PFSK-1 (cell line): Measurements from ENCODE around the gene SOX5.

Source experiments
- FOXP2 ChIP-seq: optimal IDR thresholded peaks from 2 replicates; pipeline ENCODE3; 2011; ENCODE audit warnings: borderline replicate concordance, control low read depth, inconsistent platforms; ENCODE audit not compliant: insufficient read depth; ENCODE audit errors: extremely low read length, extremely low read depth
- POLR2AphosphoS5 ChIP-seq: IDR thresholded peaks from 2 replicates; pipeline ENCODE4 v1.6.1; 2012; ENCODE audit warnings: low read depth, mild to moderate bottlenecking, control low read depth, low read length, moderate library complexity
- SIN3A ChIP-seq: IDR thresholded peaks from 2 replicates; pipeline ENCODE4 v1.6.1; 2012; ENCODE audit warnings: mild to moderate bottlenecking, low read length, moderate library complexity, borderline replicate concordance; ENCODE audit not compliant: insufficient read depth
- TAF1 ChIP-seq: IDR thresholded peaks from 2 replicates; pipeline ENCODE4 v1.6.1; 2012; ENCODE audit warnings: low read length, control low read depth, borderline replicate concordance; ENCODE audit not compliant: insufficient read depth
- TF ChIP-seq, protein P1 (sequence below), 2 experiments: IDR thresholded peaks; 2 replicates each; pipeline versions ENCODE4 v1.6.1 to v1.8.0; 2011 to 2012; ENCODE audit warnings: low read depth in 2 of 2, low read length in 2 of 2, control low read depth in 1 of 2, inconsistent platforms in 1 of 2, mild to moderate bottlenecking in 1 of 2, moderate library complexity in 1 of 2; ENCODE audit not compliant: insufficient read depth in 1 of 2

The SOX5 gene

DNA sequence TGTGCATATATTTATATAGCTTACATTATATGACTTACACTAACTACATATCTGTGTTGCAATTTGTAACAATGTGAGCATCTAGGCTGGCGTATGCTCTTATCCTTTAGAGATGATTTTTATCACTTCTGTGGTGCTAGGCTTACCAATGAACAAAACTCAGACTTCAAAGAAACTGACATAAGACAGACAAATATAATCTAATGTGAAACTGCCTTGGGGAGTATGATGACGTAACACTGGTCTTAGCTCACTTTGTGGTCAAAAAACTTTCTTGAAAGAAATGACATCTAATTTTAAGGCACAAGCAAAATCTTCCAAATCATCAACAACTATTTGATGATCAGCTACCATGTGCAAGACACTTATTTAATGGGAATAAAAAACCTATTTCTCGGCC lies 50.0 kb downstream of the SOX5 start:
- TF ChIP-seq, protein P1, sequence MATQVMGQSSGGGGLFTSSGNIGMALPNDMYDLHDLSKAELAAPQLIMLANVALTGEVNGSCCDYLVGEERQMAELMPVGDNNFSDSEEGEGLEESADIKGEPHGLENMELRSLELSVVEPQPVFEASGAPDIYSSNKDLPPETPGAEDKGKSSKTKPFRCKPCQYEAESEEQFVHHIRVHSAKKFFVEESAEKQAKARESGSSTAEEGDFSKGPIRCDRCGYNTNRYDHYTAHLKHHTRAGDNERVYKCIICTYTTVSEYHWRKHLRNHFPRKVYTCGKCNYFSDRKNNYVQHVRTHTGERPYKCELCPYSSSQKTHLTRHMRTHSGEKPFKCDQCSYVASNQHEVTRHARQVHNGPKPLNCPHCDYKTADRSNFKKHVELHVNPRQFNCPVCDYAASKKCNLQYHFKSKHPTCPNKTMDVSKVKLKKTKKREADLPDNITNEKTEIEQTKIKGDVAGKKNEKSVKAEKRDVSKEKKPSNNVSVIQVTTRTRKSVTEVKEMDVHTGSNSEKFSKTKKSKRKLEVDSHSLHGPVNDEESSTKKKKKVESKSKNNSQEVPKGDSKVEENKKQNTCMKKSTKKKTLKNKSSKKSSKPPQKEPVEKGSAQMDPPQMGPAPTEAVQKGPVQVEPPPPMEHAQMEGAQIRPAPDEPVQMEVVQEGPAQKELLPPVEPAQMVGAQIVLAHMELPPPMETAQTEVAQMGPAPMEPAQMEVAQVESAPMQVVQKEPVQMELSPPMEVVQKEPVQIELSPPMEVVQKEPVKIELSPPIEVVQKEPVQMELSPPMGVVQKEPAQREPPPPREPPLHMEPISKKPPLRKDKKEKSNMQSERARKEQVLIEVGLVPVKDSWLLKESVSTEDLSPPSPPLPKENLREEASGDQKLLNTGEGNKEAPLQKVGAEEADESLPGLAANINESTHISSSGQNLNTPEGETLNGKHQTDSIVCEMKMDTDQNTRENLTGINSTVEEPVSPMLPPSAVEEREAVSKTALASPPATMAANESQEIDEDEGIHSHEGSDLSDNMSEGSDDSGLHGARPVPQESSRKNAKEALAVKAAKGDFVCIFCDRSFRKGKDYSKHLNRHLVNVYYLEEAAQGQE (IDR thresholded peaks at IDR 0.05; ENCODE audit: insufficient read depth in 1 of 2, low read depth in 2 of 2, low read length in 2 of 2), result no peak
- TF ChIP-seq TAF1 (no peak), FOXP2 (no peak), SIN3A (no peak), POLR2AphosphoS5 (no peak)

GRCh38 chr12:23898121-23898520 lies 51.3 kb downstream of the SOX5 start:
- no peak for TF ChIP-seq TAF1
- no peak for TF ChIP-seq POLR2AphosphoS5
- no peak for TF ChIP-seq SIN3A
- TF ChIP-seq, protein P1 (IDR thresholded peaks at IDR 0.05; ENCODE audit: insufficient read depth in 1 of 2, low read depth in 2 of 2, low read length in 2 of 2), result no peak
- no peak for TF ChIP-seq FOXP2

DNA sequence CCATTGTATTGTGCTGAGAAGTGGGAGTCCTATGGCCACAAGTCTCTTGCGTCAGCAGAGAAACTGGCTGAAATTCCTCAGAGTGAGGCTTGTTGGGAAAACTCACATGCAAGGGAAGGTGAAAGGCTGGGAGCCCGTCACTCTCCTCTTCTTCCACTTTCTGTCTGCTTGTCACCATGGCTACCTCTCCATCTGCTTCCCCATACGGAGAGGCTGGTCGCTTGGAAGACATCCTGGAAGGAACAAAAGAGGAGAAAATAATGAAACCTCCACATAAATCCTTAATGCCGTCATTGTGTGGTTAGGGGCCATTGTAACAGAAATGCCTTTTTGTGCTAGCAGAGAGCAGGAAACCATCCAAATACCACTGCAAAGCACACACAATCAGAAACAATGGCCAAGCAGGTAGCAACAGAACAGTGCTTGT lies 53.7 kb downstream of the SOX5 start:
- TF ChIP-seq SIN3A (no peak), POLR2AphosphoS5 (no peak), FOXP2 (no peak), TAF1 (no peak)
- TF ChIP-seq, protein P1 (IDR thresholded peaks at IDR 0.05; ENCODE audit: insufficient read depth in 1 of 2, low read depth in 2 of 2, low read length in 2 of 2), result no peak

GRCh38 chr12:23893611-23894010 lies 55.9 kb downstream of the SOX5 start:
- TF ChIP-seq FOXP2 (no peak), TAF1 (no peak), POLR2AphosphoS5 (no peak), SIN3A (no peak)
- TF ChIP-seq, protein P1 (IDR thresholded peaks at IDR 0.05; ENCODE audit: insufficient read depth in 1 of 2, low read depth in 2 of 2, low read length in 2 of 2), result no peak

- TF ChIP-seq, protein P1 (IDR thresholded peaks at IDR 0.05; ENCODE audit: insufficient read depth in 1 of 2, low read depth in 2 of 2, low read length in 2 of 2), result no peak
- TF ChIP-seq SIN3A (no peak), TAF1 (no peak), POLR2AphosphoS5 (no peak), FOXP2 (no peak)
Measured at GRCh38 chr12:23891115-23891514, 58.4 kb downstream of the SOX5 start.
